Stimulated activated CD4-positive, alpha-beta T cell treated with anti-CD3 and anti-CD28 coated beads, TNF-alpha, amount 100 ng/mL, for 4 hours (primary cell): ENCODE measurements around the gene GPR180.
A peak's percentile ranks its signal among the peaks of the same experiment; 100 is the strongest.

Experiments
- DNase-seq, 3 experiments: peaks; one replicate each; pipeline ENCODE4 v3.0.0-alpha.2; 2020; ENCODE audit warnings: low read depth in 3 of 3

Gene GPR180

DNA sequence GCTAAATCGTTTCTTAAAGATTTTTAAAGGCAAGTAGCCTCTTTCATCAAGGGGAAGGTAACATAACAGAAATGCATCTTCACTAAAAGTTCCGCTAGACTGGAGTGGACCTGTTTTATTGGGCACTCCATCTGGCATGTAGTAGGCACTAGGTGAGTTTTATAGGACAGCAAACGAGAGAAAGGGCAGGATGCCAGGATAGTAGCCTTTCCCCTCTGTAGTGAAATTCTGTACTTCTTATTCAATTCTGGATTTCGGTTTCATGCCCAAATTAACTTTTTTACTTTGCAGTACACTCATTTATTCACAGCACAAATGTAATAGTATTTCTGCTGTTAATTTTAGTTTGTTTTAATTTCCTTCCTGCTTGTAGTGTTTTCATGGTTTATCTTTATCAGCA, 45.2 kb downstream of the GPR180 start:
- DNase-seq, result no peak

DNA sequence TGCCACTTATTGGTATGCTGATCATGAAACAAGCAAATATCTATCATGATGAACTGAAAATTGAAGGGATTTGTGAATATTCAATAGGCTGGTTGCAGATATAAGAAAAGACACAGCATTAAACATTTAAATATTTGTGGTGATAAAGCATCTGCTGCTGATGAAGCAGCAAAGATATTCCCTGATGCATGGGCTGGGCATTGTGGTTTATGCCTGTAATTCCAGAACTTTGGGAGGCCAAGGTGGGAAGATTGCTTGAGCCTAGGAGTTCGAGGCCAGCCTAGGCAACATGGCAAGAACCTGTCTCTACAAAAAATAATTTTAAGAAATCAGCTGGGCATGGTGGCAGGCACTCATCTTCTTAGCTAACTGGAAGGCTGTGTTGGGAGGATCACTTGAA, 54.5 kb downstream of the GPR180 start:
- no peak for DNase-seq

DNA sequence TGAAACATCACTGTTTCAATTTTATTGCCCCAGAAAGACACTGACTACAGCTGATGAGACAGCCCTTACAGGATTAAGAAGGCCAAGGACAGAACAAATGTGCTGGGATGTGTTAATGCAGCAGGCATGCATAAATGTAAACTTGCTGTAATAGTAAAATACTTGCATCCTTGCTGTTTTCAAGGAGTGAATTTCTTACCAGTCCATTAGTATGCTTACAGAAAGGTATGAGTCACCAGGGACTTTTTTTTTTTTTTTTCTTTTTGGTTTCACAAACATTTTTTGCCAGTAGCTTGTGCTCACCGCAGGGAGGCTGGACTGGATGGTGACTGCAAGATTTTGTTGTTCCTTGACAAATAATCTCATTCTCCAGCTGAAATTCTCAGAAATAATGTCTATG, 55.1 kb downstream of the GPR180 start:
- DNase-seq, result no peak

DNA sequence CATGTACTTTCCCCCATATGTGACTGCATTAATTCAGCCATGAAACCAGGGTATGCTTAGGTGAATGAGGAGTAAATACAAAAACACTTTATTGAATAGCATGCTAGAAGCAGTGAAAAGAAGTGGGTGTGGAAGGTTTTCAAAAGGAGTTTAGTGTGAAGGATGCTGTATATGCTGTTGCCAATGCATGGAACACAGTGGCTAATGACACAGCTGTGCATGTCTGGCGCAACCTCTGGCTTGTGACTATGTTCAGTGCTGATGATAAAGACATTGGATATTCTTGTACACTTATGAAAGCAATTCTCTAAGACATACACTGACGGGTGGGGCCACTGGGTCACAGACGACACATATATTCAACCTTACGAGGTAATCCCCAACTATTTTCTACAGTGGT, 55.5 kb downstream of the GPR180 start:
- no peak for DNase-seq

DNA sequence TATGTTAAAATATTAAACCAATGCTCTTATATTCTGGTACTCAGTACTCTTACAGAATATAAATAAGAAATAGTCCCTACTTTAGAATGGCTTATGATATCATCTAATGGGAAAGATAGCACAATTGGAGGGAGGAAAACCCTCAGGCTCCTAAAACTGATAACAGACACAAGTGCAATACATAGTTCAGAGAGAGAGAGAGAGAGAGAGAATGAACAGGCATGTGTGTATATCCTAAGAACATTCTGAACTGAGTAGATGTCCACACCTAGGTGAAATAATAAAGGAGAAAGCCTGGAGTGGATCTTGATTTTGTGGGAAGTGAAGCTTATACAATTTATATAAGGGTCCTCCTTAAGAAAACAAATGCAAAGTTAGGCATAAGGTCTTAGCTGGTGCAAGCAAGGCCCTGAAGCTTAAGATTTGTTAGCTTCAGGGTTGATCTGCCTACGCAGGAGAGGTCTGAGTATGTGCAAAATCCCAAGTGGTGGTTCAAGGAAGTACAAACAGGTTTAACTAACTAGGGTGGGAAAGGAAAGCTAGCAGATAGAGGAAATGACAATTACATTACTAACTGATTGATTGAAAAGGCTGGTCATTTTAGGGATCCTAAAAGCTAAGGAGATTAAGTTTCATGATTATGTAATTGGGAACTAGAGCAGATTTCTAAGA, 57.4 kb downstream of the GPR180 start:
- no peak for DNase-seq

DNA sequence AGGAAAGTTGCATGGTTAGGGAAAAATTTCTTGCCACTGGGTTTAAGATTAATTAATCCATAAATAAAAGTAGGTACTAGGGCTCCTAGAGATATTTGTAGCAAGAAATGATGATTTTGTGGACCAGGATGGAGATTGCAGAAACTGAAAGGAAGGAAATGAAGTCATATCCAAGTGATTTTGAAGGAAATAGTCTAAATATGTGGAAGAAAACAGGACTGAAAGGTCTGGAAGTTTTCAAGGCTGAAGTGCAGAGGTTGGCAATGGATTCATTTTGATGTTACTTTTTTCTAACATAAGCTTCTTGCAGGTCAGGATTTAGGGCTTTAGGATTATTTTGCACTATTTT, 57.9 kb downstream of the GPR180 start:
- no peak for DNase-seq

DNA sequence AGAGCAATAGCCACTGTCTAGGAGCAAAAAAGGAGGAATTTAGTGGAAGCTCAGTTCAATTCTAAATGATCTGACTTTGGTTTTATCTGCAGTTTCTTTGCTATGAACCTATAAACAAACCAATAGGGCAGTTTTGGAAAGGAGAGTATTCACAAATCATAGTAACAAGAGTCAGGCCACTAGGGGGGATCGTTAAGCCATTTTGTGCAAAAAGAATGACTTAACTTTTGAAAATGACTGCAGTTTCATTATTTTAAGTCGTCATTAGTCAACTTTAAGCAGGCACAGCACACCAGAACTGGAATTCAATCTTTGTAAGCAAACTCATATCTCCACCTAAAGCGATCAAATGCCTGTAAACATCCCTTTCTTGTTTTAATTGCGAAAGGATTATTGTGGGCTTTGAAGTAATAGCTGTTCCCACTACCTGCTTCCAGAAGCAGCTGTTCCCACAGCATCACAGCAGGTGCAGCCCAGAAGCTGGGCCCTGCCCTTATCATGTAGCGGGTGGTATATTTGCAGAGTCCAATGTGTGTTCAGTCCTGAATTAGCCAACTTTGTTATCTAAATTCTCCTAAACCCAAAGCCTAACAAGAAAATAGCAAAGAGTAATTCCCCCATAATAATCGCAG, 59.2 kb downstream of the GPR180 start:
- no peak for DNase-seq

DNA sequence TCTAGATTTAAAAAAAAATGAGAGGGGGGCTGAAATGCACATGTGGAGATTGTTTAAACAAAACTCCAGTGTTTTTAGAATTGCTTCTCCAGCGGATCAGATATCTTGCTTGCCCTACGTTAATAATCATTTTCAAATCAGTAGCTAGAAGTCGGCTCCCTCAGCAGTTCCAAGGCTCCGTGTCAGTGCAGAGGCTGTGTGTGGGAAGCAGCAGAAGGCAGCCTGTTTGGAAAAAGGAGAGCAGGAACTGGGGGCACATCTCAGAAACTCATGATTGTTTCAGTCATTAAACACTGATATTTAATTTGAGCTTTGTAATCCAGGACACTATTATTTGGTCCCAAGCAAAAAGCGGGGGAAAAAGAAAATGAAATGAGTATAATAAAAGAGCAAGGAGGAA, 59.7 kb downstream of the GPR180 start:
- DNase-seq, result no peak

DNA sequence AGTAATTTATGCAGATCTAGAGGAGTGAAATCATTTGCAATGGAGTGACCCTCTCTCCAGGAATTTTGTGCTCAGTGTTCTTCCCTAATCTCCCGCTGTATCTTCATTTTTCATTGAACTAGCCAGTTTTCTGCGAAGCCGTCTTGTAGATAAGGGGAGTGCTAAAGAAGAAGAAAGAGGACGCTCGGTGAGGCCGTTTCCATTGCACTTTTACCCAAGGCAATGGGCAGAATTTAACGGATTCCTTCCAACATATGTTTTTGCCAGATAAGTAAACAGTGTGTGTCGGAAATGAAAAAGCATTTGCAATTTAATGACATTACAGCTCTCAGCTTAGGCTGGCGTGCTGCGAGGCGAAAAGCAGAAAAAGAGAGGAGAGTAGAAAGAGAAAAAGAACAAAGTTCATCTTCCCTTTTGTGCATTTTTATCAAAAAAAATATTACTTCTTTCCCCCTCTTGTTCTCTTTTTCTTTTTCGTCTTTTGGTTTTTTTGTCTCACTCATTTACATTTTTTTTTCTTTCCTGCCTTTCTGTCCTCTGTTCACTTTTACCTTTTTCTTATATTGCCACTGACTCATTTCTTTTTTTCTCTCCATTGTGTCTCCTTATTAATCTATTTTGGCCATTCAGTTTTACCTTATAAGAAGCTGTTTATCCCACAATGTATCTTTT, 60.8 kb downstream of the GPR180 start:
- no peak for DNase-seq

DNA sequence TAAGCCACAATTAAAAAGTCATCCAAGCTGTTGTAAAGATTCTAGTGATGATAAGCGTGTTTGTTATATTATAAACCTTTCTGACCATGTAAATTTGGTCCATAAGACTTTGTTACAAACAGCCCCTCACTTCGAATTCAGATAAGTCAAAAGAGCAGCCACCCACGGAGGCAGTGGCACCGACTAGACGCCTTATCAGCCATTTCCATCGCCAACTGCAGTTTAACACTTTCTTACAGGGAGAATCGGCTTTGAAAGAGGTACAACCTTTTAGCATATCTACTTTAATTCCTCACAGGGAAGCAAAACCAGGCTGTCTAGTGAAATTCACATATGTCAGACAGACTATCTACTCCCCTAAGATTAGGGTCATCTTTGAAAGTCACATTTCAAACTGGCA, 63.2 kb downstream of the GPR180 start:
- DNase-seq, result no peak

DNA sequence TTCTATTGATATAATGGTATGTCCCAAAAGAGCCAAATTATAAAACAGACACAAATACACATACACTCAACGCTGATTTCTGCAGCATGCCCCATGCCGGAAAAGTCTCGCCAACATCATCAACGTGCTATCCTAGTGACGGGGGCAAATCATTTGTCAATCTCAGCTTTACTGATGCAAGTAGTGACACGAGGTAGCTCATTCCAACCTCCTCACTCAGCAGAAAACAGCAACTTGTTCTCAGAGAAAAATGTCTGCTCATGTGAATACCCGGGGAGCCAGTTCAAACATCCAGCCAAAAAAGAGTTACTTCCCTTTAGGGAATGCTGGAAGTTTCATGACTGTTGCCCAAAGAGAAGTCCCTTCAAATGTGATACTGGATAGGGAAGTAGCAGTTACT, 64.4 kb downstream of the GPR180 start:
- DNase-seq, result no peak

DNA sequence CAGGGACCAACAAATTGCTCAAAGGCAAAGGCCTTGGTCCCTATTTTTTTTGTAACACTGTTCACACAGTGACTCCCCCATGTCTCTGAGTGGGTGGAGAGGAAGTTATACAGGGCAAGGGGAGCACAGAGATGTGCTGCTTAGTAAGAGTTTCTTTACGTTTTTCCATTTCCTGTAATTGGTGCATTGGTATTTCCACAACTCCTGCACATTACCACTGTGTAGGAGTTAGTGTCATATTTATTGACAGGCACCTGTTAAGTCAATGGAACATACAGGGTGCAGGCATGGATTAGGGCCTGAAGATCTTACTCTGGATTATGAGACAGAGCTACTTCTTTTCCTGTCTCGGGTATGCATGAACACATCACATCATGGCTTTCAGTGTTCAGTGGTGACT, 65.5 kb downstream of the GPR180 start:
- no peak for DNase-seq

DNA sequence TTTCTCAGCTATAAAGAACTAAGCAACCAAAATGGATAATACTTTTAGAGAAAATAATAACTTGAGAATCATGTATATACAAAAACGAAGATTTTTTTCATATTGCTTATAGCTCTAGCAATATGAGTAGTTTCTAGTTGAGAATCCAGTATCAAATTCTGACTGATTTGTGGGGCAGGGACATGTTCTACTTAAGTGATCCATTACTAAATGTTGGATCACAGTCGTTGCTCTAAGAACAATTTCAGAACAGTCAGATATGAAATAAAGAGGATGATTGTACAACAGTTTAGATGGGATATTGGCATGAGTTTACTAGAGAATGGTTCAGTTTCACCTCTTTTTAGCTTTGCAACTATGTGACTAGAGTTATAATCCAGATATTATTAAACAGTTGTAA, 70.7 kb downstream of the GPR180 start:
- no peak for DNase-seq

DNA sequence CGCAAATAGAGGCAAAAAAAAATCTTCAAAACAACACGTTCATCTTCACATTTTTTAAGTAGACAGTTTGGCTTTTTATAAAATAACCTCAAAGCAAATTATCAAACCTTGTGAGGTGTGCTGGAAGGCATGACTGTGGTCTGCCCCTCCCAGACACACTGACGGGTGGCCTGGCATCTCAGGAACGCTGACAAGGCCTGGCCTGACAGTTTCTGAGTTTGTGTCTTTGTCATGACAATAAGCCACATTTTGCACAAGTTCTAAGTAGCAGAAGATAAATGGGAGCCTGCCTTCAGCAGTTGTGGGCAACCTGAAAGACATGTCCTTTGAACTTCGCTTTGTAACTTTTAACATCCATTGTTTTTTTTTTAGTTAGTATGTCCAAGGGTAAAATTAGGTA, 72.2 kb downstream of the GPR180 start:
- DNase-seq, result no peak

DNA sequence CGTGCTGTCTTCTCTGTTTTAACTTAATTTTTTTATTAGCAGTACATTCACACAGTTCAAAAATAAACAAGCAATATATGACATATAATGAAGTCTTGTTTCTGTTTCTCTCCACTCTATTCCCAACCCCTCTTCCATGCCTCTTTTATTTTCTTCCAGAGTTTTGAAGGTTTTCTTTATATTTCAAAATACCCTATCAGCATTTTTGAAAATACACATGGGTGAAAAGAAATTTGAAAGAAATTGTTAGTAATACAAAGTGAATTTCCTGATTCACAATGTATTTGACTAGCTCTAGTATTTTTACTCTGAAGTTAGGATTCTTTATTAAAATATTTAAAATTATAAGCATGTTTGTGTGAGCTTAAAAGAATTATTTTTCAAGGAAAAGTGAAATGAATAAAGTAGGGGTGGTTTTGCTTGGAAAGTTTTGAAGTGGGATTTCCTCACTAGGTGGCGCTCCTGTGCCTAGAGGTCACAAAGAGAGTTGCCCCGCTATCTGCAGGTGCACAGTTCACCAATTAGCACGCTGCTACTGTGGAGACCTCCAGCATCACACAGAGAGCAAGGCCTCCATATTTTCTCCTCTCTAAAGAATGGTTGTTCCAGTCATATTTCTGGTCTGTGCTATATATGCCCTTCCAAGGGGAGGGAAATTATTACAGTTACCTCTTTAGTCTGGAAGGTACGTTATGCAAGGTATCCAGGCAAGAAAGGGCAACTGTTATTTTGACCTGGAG, 73.1 kb downstream of the GPR180 start:
- peak in 2 of 3 experiments; percentile 12 to 15 for DNase-seq

DNA sequence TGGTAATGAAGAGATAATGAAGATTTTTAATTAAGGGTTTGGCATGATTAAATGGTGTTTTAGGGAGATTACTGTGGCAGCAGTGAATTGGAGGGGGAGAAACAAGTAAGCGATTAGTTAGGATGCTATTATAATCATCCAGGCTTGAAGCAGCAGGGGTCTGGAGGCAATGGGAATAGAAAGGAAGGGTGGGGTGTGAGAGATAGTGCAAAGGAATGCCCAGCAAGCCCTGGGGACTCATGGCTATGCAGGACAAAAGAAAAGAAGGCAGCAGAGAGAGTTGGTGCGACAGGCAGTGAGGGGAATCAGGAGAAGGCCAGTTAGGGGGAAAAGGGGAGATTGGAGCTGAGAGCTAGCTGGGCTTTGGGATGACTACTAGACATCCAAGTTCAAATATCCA, 76.1 kb downstream of the GPR180 start:
- DNase-seq, result no peak

DNA sequence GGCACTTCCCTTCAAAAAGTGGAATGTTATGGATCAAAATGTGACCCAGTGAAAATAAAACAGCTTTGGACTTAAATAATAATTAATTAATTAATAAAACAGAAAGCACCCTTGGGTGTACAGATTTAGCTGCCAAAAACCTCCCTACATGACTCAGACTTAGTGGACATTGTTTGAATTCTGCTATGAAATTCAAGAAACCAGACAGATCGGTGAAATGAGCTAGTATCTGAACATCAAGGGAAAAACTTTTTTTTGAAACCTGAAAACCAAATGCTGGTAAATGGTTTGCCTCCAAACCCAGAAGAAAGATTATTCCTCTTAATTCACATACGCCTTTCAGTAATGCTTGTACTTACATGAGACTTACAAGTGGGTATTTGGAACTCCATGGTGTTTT, 77.2 kb downstream of the GPR180 start:
- DNase-seq, result no peak

DNA sequence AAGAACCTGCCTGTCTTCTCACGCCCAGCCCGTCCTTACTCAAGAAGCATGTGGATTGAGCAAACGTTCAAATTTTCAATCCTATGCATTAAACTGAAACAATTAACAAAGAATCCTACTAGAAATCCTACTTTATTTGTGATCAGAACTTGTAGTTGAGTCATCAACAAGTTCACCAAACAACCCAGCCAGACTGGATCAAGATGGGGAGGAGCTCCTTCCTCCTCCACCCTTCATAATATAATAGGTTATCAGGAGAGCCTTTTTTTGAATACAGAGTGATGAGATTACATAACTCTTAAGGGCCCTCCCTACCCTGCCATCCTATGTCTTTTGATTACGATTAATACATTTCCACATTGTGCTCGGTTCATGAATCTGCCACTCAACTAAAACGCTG, 78.0 kb downstream of the GPR180 start:
- no peak for DNase-seq

DNA sequence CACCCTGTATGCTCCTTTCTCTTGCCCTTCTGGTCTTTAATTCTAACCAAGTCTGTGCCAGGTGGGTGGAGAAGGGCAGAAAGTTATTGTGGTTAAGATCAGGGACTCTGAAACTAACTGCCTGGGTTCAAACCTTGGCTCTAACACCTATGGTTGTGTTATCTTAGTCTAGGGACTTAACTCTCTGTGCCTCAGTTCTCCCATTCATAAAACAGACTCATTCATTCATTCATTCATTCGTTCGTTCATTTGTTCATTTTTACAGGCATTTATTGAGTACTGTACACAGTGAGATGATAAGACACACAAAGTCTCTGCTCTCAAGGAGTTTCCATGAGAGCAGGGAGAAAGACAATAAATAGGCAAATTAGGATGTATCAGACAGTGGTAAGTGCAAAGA, 80.6 kb downstream of the GPR180 start:
- DNase-seq, result no peak

DNA sequence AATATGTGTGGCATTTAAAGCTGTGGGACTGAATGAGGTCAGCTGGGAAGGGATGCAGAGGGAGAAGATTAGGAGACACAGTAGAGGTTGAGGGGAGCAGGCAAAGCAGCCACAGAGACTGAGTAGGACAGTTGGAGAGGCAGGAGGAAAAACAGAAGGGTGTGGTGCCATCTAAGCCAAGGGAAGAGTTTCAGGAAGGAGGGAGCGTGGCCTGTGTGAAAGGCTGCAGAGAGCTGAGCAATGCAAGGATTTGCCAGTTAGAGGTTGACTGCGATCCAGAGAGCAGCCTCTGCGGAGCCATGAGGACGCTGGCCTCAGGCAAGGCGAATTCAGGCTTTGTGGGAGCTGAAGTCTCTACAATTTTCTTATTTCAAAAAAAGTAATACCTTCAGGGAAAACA, 81.8 kb downstream of the GPR180 start:
- no peak for DNase-seq
